ENCODE measurements around the gene SPPL2C. TPM values are rescaled to one million over a fixed set of nuclear protein-coding genes. Genes with fewer than 3 reads are reported as not detected.

Gene SPPL2C
- total and polyA plus RNA-seq, 5 donors from 2014 or later, result not detected

DNA sequence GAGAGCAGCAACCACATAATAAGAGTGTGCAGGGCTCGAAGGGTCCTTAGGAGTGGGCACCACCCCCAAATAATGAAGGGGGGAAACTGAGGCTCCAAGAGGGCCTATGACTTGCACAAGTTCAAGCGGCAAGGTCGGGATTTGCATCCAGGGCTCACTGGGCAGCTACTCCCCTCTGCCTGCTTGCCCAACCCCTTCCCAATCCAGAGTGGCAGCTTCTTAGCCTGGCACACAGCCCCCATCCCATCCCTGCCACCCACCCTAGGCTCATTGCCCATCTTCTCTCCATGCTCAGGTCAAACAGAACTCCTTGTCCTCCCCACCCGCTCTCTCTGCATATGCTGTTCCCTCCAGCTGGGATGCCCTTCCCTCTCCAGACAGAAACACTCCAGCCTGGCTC lies 2.4 kb downstream of the SPPL2C start:
- ATAC-seq (ENCODE audit: low read depth in 2 of 2), result no peak
- Mint-ChIP-seq H3K27ac (no peak overlapping the region), H3K4me1 (no peaks in the 10 kb centered on the region), H3K36me3 (no peaks in the 10 kb centered on the region), H3K4me3 (peak overlapping the region in 1 of 4 donors; percentile 43), H3K27me3 (peaks cover 6% of the 10 kb centered on the region), H3K9me3 (peaks cover 0 to 3% (median 0%) of the 10 kb centered on the region in 7 donors)
- Histone ChIP-seq H3K27me3 (ENCODE audit: control insufficient read depth, insufficient read depth, low read length) (peaks cover 2% of the 10 kb centered on the region), H3K9me3 (ENCODE audit: control insufficient read depth in 2 of 2, low read length in 2 of 2) (no peaks in the 10 kb centered on the region), H3K27ac (ENCODE audit: insufficient read depth, low read length, poor library complexity, severe bottlenecking) (no peak overlapping the region), H3K4me3 (ENCODE audit: low read depth, low read length) (no peak overlapping the region), H3K36me3 (ENCODE audit: control insufficient read depth, insufficient read depth, low read length) (no peaks in the 10 kb centered on the region), H3K4me1 (ENCODE audit: control insufficient read depth, insufficient read depth, low read length, poor library complexity, severe bottlenecking) (no peaks in the 10 kb centered on the region)
- DNase-seq, result no peak

DNA sequence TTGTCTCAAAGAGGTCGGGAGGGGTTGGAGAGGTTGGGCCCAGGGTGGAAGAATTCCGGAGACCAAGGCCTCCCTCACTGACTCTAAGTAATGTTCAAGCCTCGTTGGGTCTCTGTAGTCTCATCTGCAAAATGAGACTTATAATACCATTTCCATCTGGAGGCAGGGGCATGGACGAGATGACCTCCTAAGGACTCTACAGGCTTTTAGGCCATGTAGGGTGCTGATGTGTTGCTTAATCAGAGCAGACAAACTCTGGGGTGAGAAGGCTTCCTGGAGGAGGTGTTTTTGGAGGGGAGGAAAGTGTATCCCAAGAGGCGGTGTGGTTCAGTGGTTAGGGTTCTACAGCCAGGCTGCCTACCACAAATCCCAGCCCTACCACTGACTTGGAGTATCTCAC lies 3.1 kb downstream of the SPPL2C start:
- Mint-ChIP-seq H3K27me3 (peaks cover 12% of the 10 kb centered on the region), H3K4me3 (no peak overlapping the region), H3K36me3 (no peaks in the 10 kb centered on the region), H3K9me3 (peaks cover 0 to 3% (median 0%) of the 10 kb centered on the region in 7 donors), H3K4me1 (peaks cover 0 to 4% (median 2%) of the 10 kb centered on the region in 4 donors), H3K27ac (no peak overlapping the region)
- Histone ChIP-seq H3K36me3 (ENCODE audit: control insufficient read depth, insufficient read depth, low read length) (no peaks in the 10 kb centered on the region), H3K4me3 (ENCODE audit: low read depth, low read length) (no peak overlapping the region), H3K27ac (ENCODE audit: insufficient read depth, low read length, poor library complexity, severe bottlenecking) (no peak overlapping the region), H3K9me3 (ENCODE audit: control insufficient read depth in 2 of 2, low read length in 2 of 2) (no peaks in the 10 kb centered on the region), H3K4me1 (ENCODE audit: control insufficient read depth, insufficient read depth, low read length, poor library complexity, severe bottlenecking) (no peaks in the 10 kb centered on the region), H3K27me3 (ENCODE audit: control insufficient read depth, insufficient read depth, low read length) (peaks cover 3% of the 10 kb centered on the region)
- DNase-seq, result no peak
- ATAC-seq (ENCODE audit: low read depth in 2 of 2), result no peak

DNA sequence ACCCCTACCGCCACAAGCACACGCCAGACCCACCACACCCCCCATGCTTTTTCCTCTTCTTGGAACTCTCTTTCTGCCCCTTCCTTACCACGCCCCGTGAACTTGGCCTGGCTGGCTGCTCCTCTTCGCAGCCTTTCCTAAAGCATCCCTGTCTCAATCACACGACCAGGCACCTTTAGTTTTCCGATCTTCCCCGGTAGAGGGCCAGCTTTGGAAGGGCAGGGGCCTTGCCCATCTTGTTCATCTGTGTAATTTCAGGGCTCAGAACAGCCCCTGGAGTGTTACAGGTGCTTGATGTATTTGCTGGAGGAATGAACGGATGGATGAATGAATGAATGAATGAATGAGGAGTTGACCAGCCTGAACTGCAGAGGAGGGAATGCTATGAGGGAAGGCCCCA lies 3.7 kb downstream of the SPPL2C start:
- H3K9me3 Mint-ChIP-seq, result peaks cover 0 to 3% (median 0%) of the 10 kb centered on the region in 7 donors
- ATAC-seq (ENCODE audit: low read depth in 2 of 2), result no peak
- no peak overlapping the region for H3K4me3 Mint-ChIP-seq

DNA sequence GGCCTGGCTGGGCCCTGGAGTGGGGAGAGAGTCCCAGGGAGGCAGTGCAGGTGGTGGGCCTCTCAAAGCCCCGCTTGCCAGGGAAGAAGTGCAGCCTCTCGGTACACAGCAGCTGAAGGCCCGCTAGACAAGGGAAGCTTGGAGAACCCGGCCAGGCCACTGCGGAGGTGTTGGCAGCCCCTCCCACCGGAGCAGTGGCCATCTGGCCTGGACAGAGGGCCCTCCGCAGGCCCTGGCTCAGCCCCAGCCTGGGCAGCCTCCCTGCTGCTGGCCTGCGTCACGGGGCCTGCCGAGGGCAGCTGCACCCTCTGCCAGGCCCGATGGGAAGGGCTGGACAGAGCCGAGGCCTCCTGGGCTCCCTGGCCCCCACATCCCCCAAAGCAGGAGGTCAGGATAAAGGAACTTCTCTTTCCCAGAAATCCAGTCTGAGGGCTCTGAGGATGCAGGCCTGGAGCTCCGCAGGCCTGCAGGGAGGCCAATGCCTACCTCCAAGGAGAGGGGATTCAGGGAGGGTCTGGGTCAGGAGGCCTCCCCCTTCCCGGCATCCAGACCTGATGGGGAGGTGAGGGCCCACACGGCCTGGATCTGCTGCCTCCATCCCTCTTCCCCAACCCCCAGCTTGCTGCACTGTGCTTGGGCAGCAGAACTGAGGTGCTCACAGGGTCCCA lies 4.3 kb downstream of the SPPL2C start:
- Mint-ChIP-seq H3K9me3 (peaks cover 0 to 3% (median 0%) of the 10 kb centered on the region in 7 donors), H3K4me3 (no peak overlapping the region), H3K27me3 (peaks cover 14% of the 10 kb centered on the region), H3K27ac (no peak overlapping the region), H3K4me1 (peaks cover 0 to 4% (median 3%) of the 10 kb centered on the region in 4 donors), H3K36me3 (no peaks in the 10 kb centered on the region)
- H3K9me3 ChIP-seq (ENCODE audit: control insufficient read depth in 2 of 2, low read length in 2 of 2), result no peaks in the 10 kb centered on the region
- DNase-seq (no peak), ATAC-seq (ENCODE audit: low read depth in 2 of 2) (no peak)
- H3K4me3 ChIP-seq (ENCODE audit: low read depth, low read length), result no peak overlapping the region
- H3K27ac ChIP-seq (ENCODE audit: insufficient read depth, low read length, poor library complexity, severe bottlenecking), result no peak overlapping the region
- H3K36me3 ChIP-seq (ENCODE audit: control insufficient read depth, insufficient read depth, low read length), result no peaks in the 10 kb centered on the region
- H3K27me3 ChIP-seq (ENCODE audit: control insufficient read depth, insufficient read depth, low read length), result peaks cover 3% of the 10 kb centered on the region
- H3K4me1 ChIP-seq (ENCODE audit: control insufficient read depth, insufficient read depth, low read length, poor library complexity, severe bottlenecking), result no peaks in the 10 kb centered on the region

More for the DNA sequence above, 3.7 kb downstream of the SPPL2C start:
- Histone ChIP-seq H3K27ac (ENCODE audit: insufficient read depth, low read length, poor library complexity, severe bottlenecking) (no peak overlapping the region), H3K4me3 (ENCODE audit: low read depth, low read length) (no peak overlapping the region), H3K4me1 (ENCODE audit: control insufficient read depth, insufficient read depth, low read length, poor library complexity, severe bottlenecking) (no peaks in the 10 kb centered on the region), H3K36me3 (ENCODE audit: control insufficient read depth, insufficient read depth, low read length) (no peaks in the 10 kb centered on the region), H3K27me3 (ENCODE audit: control insufficient read depth, insufficient read depth, low read length) (peaks cover 3% of the 10 kb centered on the region), H3K9me3 (ENCODE audit: control insufficient read depth in 2 of 2, low read length in 2 of 2) (no peaks in the 10 kb centered on the region)
- Mint-ChIP-seq H3K27ac (no peak overlapping the region), H3K36me3 (no peaks in the 10 kb centered on the region), H3K4me1 (peaks cover 0 to 4% (median 3%) of the 10 kb centered on the region in 4 donors), H3K27me3 (peaks cover 14% of the 10 kb centered on the region)
- DNase-seq, result no peak

DNA sequence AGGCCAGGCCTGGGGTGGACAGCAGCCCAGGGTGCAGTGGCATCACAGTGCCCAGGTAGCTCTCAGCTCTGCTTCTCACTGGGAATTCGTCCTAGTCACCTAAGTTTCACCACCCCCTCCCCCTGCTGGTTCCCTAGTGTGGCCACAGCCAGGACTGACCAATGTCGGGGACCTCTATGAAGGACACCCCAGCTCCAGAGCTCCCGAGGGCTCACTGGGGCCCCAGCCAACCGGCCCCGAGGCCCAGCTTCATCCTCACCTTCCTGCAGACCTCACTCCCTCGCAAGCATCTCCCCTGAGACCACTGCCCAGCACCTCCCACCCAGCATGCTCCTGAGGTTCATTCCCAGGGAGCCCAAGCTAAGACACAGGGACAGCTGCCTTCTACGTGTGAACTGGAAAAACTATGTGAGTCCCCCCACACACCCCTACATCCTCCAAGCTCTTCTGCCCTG lies 4.9 kb downstream of the SPPL2C start:
- H3K4me1 Mint-ChIP-seq, result peaks cover 0 to 4% (median 3%) of the 10 kb centered on the region in 4 donors
- DNase-seq (no peak), ATAC-seq (ENCODE audit: low read depth in 2 of 2) (no peak)
- Histone ChIP-seq H3K4me3 (ENCODE audit: low read depth, low read length) (no peak overlapping the region), H3K27me3 (ENCODE audit: control insufficient read depth, insufficient read depth, low read length) (peaks cover 3% of the 10 kb centered on the region), H3K4me1 (ENCODE audit: control insufficient read depth, insufficient read depth, low read length, poor library complexity, severe bottlenecking) (no peaks in the 10 kb centered on the region), H3K36me3 (ENCODE audit: control insufficient read depth, insufficient read depth, low read length) (no peaks in the 10 kb centered on the region), H3K9me3 (ENCODE audit: control insufficient read depth in 2 of 2, low read length in 2 of 2) (no peaks in the 10 kb centered on the region), H3K27ac (ENCODE audit: insufficient read depth, low read length, poor library complexity, severe bottlenecking) (no peak overlapping the region)
- peaks cover 14% of the 10 kb centered on the region for H3K27me3 Mint-ChIP-seq
- peak overlapping the region in 1 of 3 donors; percentile 20 for H3K27ac Mint-ChIP-seq
- no peaks in the 10 kb centered on the region for H3K36me3 Mint-ChIP-seq
- no peak overlapping the region for H3K4me3 Mint-ChIP-seq
- H3K9me3 Mint-ChIP-seq, result peaks cover 0 to 4% (median 0%) of the 10 kb centered on the region in 7 donors

DNA sequence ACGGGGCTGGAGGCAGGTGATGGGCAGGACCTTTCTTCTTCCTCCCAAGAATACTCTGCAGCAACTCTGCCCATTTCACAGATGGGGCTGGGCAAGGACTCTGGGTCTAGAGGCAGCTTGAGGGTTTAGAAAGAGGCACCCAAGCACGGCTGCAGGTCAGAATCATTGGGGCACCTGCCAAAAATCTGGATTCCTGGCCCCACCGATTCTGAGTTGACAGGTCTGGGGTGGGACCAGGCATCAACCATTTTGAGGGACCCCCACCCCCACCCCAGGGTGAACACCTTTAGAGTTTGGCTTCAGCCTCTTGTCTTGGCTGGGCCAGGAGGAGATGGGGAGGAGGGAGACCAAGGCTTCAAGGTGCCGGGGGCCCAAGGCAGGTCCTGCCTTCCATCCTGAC lies 5.3 kb downstream of the SPPL2C start:
- peaks cover 0 to 7% (median 0%) of the 10 kb centered on the region in 7 donors for H3K9me3 Mint-ChIP-seq
- Histone ChIP-seq H3K27ac (ENCODE audit: insufficient read depth, low read length, poor library complexity, severe bottlenecking) (no peak overlapping the region), H3K9me3 (ENCODE audit: control insufficient read depth in 2 of 2, low read length in 2 of 2) (no peaks in the 10 kb centered on the region), H3K4me1 (ENCODE audit: control insufficient read depth, insufficient read depth, low read length, poor library complexity, severe bottlenecking) (no peaks in the 10 kb centered on the region), H3K36me3 (ENCODE audit: control insufficient read depth, insufficient read depth, low read length) (no peaks in the 10 kb centered on the region), H3K4me3 (ENCODE audit: low read depth, low read length) (no peak overlapping the region), H3K27me3 (ENCODE audit: control insufficient read depth, insufficient read depth, low read length) (peaks cover 3% of the 10 kb centered on the region)
- DNase-seq, result no peak
- no peaks in the 10 kb centered on the region for H3K36me3 Mint-ChIP-seq
- no peak overlapping the region for H3K4me3 Mint-ChIP-seq
- peaks cover 0 to 4% (median 3%) of the 10 kb centered on the region in 4 donors for H3K4me1 Mint-ChIP-seq
- H3K27ac Mint-ChIP-seq, result no peak overlapping the region
- H3K27me3 Mint-ChIP-seq, result peaks cover 14% of the 10 kb centered on the region
- ATAC-seq (ENCODE audit: low read depth in 2 of 2), result no peak

DNA sequence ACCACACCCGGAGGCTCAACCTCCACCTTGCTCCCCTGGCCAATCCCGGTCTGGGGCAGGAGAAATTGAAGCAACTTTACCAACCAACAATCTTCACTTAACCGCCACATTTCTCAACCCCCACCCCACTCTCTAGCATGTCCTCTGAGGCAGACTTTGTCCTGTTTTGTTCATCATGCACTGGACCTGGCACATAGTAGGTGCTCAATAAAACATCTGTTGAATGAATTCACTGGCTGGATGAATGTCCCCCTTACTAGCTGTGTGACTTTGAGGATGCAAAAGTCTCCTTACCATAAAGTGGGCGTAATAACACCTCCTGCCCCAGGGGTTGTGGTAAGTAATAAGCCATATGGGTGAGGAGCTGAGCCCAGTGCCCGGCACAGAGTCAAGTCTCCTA lies 5.8 kb downstream of the SPPL2C start:
- H3K27me3 Mint-ChIP-seq, result peaks cover 14% of the 10 kb centered on the region
- DNase-seq (no peak), ATAC-seq (ENCODE audit: low read depth in 2 of 2) (no peak)
- peaks cover 3% of the 10 kb centered on the region for H3K27me3 ChIP-seq (ENCODE audit: control insufficient read depth, insufficient read depth, low read length)
- H3K27ac ChIP-seq (ENCODE audit: insufficient read depth, low read length, poor library complexity, severe bottlenecking), result no peak overlapping the region
- peaks cover 0 to 4% (median 3%) of the 10 kb centered on the region in 4 donors for H3K4me1 Mint-ChIP-seq
- no peaks in the 10 kb centered on the region for H3K4me1 ChIP-seq (ENCODE audit: control insufficient read depth, insufficient read depth, low read length, poor library complexity, severe bottlenecking)
- H3K9me3 ChIP-seq (ENCODE audit: control insufficient read depth in 2 of 2, low read length in 2 of 2), result no peaks in the 10 kb centered on the region
- H3K4me3 ChIP-seq (ENCODE audit: low read depth, low read length), result no peak overlapping the region
- no peak overlapping the region for H3K27ac Mint-ChIP-seq
- H3K36me3 Mint-ChIP-seq, result no peaks in the 10 kb centered on the region
- no peak overlapping the region for H3K4me3 Mint-ChIP-seq
- H3K9me3 Mint-ChIP-seq, result peaks cover 0 to 7% (median 0%) of the 10 kb centered on the region in 7 donors
- H3K36me3 ChIP-seq (ENCODE audit: control insufficient read depth, insufficient read depth, low read length), result no peaks in the 10 kb centered on the region

DNA sequence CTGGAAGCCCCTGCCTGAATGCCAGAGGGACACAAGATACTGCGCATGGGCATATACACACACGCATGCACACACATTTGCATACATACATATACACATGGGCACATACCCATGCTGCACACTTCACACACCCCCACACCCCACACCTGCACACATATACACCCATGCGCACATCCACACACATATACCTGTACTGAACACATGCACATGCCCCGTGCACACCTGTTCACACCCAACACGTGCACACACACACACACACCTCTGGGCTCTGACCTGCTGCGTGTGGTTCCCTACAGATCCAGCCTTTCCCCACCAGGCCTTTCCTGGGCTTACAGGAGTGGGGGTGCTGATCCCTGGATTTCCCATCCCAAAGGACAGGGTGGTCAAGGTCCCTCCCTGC lies 6.3 kb downstream of the SPPL2C start:
- no peak for ATAC-seq (ENCODE audit: low read depth in 2 of 2)
- Histone ChIP-seq H3K27me3 (ENCODE audit: control insufficient read depth, insufficient read depth, low read length) (peaks cover 3% of the 10 kb centered on the region), H3K9me3 (ENCODE audit: control insufficient read depth in 2 of 2, low read length in 2 of 2) (no peaks in the 10 kb centered on the region), H3K4me1 (ENCODE audit: control insufficient read depth, insufficient read depth, low read length, poor library complexity, severe bottlenecking) (no peaks in the 10 kb centered on the region), H3K27ac (ENCODE audit: insufficient read depth, low read length, poor library complexity, severe bottlenecking) (no peak overlapping the region), H3K4me3 (ENCODE audit: low read depth, low read length) (no peak overlapping the region), H3K36me3 (ENCODE audit: control insufficient read depth, insufficient read depth, low read length) (no peaks in the 10 kb centered on the region)
- Mint-ChIP-seq H3K4me1 (peaks cover 0 to 4% (median 3%) of the 10 kb centered on the region in 4 donors), H3K4me3 (no peak overlapping the region), H3K27ac (peak overlapping the region in 1 of 3 donors; percentile 38), H3K36me3 (no peaks in the 10 kb centered on the region), H3K27me3 (peaks cover 17% of the 10 kb centered on the region), H3K9me3 (peaks cover 0 to 7% (median 0%) of the 10 kb centered on the region in 7 donors)
- DNase-seq, result no peak
